ENCODE measurements around the gene SLC27A5. TPM values are rescaled to one million over a fixed set of nuclear protein-coding genes. Genes with fewer than 3 reads are reported as not detected.

The SLC27A5 gene
- total RNA-seq, 1 donor from 2014 or later: 10.2 TPM

GRCh38 chr19:58499021-58499927 is 12.5 kb downstream of the SLC27A5 start:
- ChIA-PET CTCF (interaction anchor here (2.0 to 2.8 kb wide), 2 partner anchors 15 to 21 kb away, joined by 9 to 10 read pairs; partner anchors contain the start of gene ZBTB45), POLR2A (interaction anchor here (0.6 to 2.9 kb wide), 19 partner anchors 10 to 790 kb away, joined by 3 to 42 read pairs (median 4); partner anchors contain the start of genes CHMP2A, TRIM28, ZBTB45 and ZNF132)
- Mint-ChIP-seq H3K36me3 (ENCODE audit: low read depth) (peaks cover 2% of the 10 kb centered on the region), H3K4me3 (peak overlapping the region; percentile 92), H3K9me3 (peaks cover 8% of the 10 kb centered on the region), H3K27me3 (no peaks in the 10 kb centered on the region), H3K27ac (peak overlapping the region; percentile 90), H3K4me1 (peaks cover 24% of the 10 kb centered on the region)
- DNase-seq: peak; percentile 89
- TF ChIP-seq CTCF (IDR thresholded peaks at IDR 0.05): no peak
- intact Hi-C loops (cut with micrococcal nuclease): loop anchor here (1.0 kb wide), 10 partner anchors 15 to 317 kb away; partner anchors contain the start of genes ZBTB45, ZNF132, ZNF324B and ZNF446
- ATAC-seq (ENCODE audit: low read depth): peak; percentile 92

DNA sequence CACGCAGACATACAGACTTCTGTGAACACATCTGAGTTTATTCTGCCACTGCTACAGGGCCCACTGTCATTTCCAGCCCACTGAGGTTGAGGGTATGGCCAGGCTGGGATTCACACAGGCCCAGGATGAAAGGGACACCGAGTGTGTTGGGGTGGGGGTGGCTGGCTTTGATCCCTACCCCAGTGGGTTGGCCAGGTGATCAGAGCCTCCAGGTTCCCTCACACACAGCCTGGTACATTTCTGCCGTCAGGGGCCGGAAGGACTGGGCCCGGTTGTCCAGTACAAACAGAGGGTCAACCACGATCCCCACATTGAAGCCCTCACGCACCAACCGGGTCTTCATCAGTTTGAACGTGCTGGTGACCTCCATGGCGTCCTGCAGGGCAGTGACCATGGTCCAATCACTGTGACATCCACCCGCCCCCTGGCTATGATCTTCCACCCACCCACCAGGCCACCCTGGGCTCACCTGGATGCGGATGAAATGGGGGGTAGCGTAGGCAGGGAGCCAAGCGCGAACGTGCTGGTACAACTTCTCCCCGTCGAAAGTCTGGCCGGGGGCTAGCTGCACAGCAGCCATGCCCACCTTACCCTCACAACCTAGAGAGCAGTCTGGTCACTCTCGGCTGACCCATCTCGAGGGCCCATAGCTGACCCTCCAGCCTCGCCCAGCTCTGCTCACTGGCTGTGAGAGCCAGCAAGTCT is 13.3 kb downstream of the SLC27A5 start:
- Mint-ChIP-seq H3K36me3 (ENCODE audit: low read depth) (peaks cover 2% of the 10 kb centered on the region), H3K9me3 (peaks cover 8% of the 10 kb centered on the region), H3K27ac (peak overlapping the region; percentile 90), H3K4me3 (peak overlapping the region; percentile 92), H3K4me1 (peaks cover 24% of the 10 kb centered on the region), H3K27me3 (no peaks in the 10 kb centered on the region)
- DNase-seq: no peak
- CTCF ChIA-PET: interaction anchor here (2.0 kb wide), 1 partner anchor 21 kb away, joined by 9 read pairs; the partner anchor contains the start of gene ZBTB45
- intact Hi-C loops (cut with micrococcal nuclease): loop anchor here (1.0 kb wide), 10 partner anchors 16 to 316 kb away; partner anchors contain the start of genes ZBTB45, ZNF132, ZNF324B and ZNF446
- TF ChIP-seq CTCF (IDR thresholded peaks at IDR 0.05): no peak
- ATAC-seq (ENCODE audit: low read depth): no peak
- POLR2A ChIA-PET: interaction anchor here (1.1 to 2.9 kb wide), 6 partner anchors 21 to 113 kb away, joined by 3 to 42 read pairs (median 4); partner anchors contain the start of genes ZBTB45 and ZNF324B

- Mint-ChIP-seq H3K9me3 (peaks cover 8% of the 10 kb centered on the region), H3K36me3 (ENCODE audit: low read depth) (peaks cover 2% of the 10 kb centered on the region), H3K4me3 (peak overlapping the region; percentile 35), H3K4me1 (peaks cover 24% of the 10 kb centered on the region), H3K27me3 (no peaks in the 10 kb centered on the region), H3K27ac (no peak overlapping the region)
- ATAC-seq (ENCODE audit: low read depth) (no peak), DNase-seq (no peak)
- CTCF ChIA-PET: no interaction called here
- POLR2A ChIA-PET: no interaction called here
- no peak for TF ChIP-seq CTCF (IDR thresholded peaks at IDR 0.05)
- intact Hi-C loops (cut with micrococcal nuclease): no loop called here
These were observed 14.1 kb downstream of the SLC27A5 start for GRCh38 chr19:58497634-58498170.

- no peaks in the 10 kb centered on the region for H3K27me3 Mint-ChIP-seq
- no peaks in the 10 kb centered on the region for H3K36me3 Mint-ChIP-seq (ENCODE audit: low read depth)
- H3K4me3 Mint-ChIP-seq: no peak overlapping the region
- no peaks in the 10 kb centered on the region for H3K9me3 Mint-ChIP-seq
- no peak for DNase-seq
- ChIA-PET POLR2A (no interaction called here), CTCF (no interaction called here)
- no peak for ATAC-seq (ENCODE audit: low read depth)
- intact Hi-C loops (cut with micrococcal nuclease): no loop called here
- no peak for TF ChIP-seq CTCF (IDR thresholded peaks at IDR 0.05)
- H3K4me1 Mint-ChIP-seq: no peaks in the 10 kb centered on the region
- H3K27ac Mint-ChIP-seq: no peak overlapping the region
These were observed 19.5 kb downstream of the SLC27A5 start for GRCh38 chr19:58492265-58492664.
